ENCODE measurements around the gene ADCY3.

ADCY3 gene

DNA sequence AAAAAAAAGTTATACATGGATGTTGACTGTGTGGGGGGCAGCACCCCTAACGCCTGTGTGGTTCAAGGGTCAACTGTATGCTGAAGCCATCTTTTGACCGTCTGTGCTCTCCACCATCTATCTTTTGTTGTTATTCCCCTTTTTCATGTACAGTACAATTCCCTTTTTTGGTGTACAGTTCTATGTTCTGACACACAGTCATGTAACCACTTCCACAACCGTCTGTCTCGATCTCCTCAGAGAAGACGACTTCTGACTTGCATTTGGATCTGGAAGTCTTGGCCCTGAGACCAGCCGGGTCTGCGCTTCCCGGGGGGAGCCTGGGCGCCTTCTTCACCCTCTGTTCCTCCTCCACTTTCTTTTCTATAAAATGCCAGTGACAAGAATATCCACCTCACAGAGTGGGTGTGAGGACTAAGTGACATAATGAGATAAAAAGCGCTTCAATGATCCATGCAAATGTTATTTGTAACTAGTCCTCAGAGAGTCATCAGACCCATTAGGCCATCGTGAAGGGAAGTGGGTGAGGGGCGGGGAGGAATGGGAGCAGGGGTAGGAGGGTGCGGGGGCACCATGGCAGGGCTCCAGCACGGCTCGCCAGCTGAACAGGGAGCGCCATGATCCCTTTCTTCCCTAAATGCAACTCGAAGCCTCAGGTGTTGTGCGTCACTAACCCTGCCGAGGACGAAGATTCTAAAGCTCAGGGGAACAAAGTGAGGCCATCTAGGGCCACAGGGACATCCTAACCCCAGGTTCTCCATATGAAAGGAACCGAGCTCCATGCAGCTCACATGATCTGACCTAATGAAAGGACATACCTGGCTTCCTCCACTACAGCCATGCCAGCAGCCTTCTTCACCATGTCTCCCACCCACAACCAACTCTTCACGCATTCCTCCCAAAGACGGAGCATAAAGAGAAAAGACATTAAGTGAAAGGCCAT, 16.6 kb downstream of the ADCY3 start:
- no peak for DNase-seq (ENCODE audit: low read depth in 3 of 3)

- DNase-seq (ENCODE audit: low read depth in 3 of 3): no peak
Measured at GRCh38 chr2:24899361-24899910, 20.6 kb downstream of the ADCY3 start.

DNA sequence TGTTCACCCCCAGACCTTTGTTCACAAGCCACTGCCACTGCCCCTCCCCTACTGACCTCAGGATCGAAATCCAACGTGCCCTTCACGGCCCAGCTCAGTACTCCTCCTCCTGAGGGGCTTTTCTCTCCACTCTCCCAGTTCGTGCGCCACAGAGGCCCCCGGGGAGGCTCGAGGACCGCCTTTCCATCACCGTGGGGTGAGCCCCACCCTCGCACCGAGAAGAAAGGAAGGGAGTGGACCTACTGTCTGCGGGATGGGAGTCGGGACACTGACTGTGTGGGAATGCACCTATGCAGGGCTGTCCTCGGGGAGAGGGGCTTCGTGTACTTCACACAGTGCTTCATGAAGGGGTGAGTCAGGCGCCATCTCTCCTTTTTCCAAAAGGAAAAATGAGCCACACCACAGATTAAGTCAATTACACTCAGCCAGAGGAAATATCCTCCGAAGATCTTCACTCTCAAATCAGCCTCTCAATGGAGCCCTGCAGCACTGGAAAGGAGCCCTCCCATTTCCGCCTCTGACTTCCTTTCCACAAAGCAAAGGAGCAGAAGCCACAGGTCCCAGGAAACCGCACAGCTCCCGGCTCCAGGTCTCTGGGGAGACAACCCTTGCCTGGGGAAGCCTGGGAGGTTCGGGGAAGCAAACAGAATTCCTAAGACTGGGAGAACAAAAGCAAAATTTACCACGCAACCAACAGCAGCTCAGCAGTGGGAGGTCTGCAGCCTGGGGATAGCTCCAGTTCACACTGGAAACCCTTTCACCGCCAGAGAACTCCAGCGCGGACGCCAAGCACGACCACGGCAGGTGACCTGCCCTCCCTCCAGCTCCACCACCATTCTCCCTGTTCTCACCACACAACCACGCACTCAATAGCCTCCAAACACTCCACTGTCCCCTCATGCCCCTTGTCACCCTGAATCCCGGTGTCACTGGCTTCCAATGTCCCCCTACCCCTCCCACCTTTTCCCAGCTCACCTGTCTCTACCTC, 21.6 kb downstream of the ADCY3 start:
- DNase-seq (ENCODE audit: low read depth in 3 of 3): no peak

DNA sequence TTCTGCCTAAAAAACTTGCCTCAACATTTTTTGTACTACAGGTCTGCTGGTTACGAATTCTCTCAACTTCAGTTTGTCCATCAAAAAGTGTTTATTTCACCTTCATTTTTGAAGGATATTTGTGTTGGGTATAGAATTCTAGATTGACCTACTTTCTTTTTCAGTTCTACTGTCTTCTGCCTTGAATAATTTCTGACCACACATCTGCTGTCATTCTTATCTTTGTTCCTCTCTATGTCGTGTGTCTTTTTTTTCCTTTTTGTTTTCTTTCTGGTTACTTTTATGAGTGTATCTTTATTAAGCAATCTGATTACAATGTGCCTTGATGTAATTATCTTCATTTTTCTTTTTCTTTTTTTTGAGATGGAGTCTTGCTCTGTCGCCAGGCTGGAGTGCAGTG, 25.3 kb downstream of the ADCY3 start:
- no peak for DNase-seq (ENCODE audit: low read depth in 3 of 3)

DNA sequence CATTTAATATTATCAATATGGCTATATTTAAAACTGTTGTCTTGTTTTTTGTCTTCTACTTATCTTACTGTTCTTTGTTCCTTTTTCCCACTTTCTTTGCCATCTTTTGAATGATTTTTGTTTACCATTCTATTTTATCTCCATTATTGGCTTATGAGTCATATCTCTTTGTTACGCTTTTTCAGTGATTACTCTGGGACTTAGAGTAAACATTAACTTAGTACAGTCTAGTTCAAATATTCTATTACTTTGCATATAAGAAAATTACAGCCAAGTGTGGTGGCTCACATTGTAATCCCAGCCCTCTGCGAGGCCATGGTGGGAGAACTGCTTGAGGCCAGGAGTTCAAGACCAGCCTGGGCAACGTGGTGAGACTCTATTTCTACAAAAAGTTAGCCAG, 26.1 kb downstream of the ADCY3 start:
- DNase-seq (ENCODE audit: low read depth in 3 of 3): no peak

DNA sequence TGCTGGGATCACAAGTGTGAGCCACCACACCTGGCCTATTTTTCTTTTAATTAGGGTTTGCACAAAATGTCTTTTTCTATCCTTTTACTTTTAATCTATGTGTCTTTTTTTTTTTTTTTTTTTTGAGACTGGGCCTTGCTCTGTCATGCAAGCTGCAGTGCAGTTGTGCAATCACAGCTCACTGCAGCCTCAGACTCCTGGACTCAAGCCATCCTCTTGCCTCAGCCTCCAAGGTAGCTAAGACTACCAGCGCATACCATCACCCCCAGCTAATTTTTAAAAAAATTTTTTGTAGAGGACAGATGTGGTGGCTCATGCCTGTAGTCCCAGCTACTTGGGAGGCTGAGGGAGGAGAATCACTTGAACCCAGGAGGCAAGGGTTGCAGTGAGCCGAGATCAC, 27.1 kb downstream of the ADCY3 start:
- DNase-seq (ENCODE audit: low read depth in 3 of 3): no peak

- no peak for DNase-seq (ENCODE audit: low read depth in 3 of 3)
Measured at GRCh38 chr2:24891201-24891600, 28.8 kb downstream of the ADCY3 start.

DNA sequence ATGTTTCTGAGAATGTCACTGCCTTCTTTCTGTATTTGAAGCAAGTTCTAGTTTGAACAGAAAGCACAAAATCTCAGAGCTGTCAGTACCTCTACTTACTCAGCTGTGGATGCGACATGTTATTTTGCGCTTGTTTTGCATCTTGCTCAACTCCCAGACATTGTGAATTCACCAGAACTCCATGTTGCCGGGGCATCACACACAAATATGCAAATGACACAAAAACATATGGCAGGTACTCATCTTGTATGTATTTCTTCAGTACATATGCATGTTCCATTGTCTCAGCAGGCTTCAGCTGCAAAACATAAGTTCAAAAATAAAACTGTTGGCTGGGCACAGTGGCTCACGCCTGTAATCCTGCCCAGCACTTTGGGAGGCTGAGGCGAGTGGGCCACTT, 30.8 kb downstream of the ADCY3 start:
- DNase-seq (ENCODE audit: low read depth in 3 of 3): no peak

DNA sequence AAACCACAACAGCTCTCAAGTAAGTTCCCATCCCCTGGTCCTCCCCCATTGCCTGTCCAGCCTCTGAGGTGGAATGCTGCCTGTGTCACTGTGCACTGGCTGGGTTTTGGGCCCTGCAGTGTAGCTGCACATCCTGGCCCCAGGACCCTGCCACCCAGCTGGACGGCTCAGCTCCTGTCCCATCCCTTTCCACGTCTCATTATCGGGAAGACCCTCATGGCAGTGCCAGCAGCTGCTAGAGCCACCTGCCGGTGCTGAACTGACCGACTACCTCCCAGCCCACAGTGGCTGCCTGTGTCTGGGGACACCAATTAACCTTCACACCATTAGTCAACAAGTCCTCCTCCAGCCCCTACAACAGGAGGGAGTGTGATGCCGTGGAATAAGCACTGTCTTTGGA, 31.9 kb downstream of the ADCY3 start:
- no peak for DNase-seq (ENCODE audit: low read depth in 3 of 3)

DNA sequence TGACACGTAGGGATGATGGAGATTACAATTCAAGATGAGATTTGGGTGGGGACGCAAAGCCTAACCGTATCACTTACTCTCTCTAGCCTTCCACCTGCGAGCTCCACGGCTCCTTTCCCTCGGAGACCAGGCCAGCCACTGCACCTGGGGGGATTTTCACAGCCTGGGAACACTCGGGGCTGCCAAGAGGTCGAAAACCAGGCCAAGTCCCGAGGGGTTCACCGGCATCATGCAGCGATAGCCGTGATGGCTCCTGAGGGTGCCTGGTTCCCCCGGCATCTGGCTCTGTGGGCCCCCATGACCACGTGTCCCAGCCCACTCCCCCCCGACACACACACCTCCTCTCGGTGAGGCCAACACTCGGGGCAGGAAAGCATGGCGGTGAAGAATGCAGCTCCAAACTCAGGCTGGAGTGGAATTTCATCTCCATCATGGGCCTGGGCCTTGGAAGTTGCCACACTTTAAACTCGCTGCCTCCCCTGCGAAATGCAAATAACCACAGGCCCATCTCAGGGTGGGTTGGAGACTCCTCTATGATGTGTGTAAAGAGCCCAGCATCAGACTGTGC, 32.6 kb downstream of the ADCY3 start:
- DNase-seq (ENCODE audit: low read depth in 3 of 3): no peak

DNA sequence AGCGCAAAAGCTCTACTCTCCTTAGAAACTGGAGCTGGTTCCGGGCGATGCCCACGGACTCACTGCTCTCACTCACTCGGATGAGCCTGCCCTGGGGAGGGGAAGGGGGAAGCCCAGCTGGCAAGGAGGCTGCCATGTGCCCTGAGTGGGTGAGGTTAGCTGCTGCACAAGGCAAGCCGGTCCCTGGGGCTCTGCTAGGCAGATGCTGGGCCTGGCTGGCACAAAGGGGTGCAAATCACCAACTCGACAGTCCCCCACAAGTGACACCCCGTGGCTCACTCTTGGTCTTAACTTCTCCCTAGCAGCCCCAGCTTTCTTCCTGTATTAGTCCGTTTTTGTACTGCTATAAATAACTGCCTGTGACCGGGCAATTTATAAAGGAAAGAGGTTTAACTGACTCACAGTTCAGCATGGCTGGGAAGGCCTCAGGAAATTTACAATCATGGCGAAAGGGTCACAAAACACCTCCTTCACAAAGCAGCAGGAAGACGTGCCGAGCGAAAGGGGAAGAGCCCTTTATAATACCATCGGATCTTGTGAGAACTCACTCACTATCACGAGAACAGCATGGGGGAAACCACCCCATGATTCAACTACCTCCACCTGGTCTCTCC, 33.2 kb downstream of the ADCY3 start:
- no peak for DNase-seq (ENCODE audit: low read depth in 3 of 3)

- no peak for DNase-seq (ENCODE audit: low read depth in 3 of 3)
Measured at GRCh38 chr2:24886126-24886501, 33.9 kb downstream of the ADCY3 start.

DNA sequence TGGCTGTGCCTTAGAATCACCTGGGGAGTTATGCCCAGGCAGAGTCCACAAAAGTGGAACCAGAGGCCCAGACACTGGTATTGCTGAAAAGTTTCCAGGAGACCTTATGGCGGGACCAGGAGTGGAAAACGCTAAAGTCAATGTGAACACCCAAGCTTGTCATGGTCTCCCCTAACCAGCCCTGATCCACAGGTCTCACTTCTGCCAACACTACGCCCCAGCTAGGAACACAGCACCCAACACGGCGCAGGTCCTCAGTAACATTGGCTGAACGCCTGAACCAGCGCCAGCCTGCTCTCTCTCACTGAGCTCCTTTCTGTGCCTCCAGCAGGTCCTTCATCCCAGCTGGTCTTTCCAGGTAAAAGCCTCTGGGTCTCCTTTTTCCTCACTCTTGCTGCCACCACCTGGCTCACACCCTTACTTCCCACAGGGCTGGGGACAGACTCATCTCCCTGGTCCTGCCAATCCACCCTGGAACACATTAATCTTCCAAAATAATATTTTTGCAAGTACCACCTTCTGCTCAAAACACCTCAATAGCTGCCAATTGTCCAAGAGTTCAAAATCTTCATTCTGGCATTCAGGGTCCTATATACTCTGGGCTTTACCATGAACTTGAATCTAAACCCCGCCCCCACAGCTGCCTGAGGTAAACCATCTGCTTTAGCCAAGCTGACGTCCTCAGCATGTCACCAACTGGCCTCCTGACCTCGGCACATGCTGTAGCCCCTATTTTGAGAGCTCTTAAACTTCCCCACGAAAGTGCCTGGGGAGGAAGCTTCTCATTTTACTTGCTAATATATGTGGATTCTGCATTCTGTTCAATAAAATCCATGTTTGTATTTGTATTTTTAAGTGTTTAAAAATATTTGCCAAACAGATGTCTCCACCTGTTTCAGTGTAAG, 34.6 kb downstream of the ADCY3 start:
- no peak for DNase-seq (ENCODE audit: low read depth in 3 of 3)

GRCh38 chr2:24883946-24884345, 36.1 kb downstream of the ADCY3 start:
- DNase-seq (ENCODE audit: low read depth in 3 of 3): no peak

DNA sequence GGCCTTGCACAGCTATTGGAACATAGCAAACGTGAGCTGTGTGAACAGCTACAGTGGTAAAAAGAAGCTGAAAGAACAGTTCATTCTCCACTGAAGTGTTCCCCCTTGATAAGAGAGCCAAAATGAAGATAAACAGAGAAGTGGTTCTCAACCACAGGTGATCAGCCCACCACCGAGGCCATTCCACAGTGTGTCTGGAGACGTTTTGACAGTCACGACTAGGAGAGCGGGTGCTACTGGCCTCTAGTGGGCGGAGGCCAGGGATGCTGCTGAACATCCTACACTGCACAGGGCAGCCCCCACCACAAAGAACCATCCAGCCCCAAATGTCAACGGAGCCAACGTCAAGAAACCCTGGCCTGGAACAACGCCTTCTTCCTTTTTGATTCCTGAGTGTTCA, 38.4 kb downstream of the ADCY3 start:
- DNase-seq (ENCODE audit: low read depth in 3 of 3): no peak

- no peak for DNase-seq (ENCODE audit: low read depth in 3 of 3)
Measured at GRCh38 chr2:24881158-24881557, 38.9 kb downstream of the ADCY3 start.

DNA sequence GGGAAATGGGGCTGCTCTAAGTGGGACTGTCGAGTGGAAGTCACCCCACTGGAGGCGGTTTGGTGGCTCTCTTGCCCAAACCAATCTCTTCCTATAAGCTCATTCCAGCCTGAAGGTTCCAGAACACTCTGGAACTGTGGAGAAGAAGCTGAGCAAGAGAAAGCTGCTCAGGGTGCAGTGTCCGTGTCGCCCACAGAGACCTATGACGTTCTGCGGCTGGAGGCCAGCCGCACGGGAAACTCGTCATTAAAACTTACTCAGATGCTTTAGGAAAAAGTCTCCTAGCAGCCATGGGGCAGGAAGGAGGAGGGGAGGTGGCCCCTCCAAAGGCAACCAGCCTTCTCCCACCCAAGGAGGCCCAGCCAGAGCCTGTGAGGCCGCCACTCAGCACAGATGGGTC, 41.7 kb downstream of the ADCY3 start:
- DNase-seq (ENCODE audit: low read depth in 3 of 3): no peak

DNA sequence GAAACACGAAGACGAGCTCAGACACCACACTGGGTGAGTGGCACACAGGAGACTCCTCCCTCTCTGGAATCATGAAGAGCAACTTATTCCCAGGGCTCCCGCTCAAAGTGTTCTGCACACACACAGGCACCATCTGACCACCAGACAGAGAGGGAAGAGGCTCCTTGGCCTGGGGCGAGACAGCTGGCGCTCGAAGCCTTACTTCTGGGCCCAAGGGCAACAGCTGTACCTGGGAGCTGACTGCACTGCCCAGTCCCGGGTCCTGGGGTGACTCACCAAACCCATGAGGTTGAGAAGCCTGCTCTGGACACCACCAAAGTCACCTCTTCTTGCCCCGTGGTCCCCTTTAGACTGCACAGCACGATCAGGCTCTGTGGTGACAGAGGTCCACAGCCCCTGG, 42.4 kb downstream of the ADCY3 start:
- no peak for DNase-seq (ENCODE audit: low read depth in 3 of 3)

DNA sequence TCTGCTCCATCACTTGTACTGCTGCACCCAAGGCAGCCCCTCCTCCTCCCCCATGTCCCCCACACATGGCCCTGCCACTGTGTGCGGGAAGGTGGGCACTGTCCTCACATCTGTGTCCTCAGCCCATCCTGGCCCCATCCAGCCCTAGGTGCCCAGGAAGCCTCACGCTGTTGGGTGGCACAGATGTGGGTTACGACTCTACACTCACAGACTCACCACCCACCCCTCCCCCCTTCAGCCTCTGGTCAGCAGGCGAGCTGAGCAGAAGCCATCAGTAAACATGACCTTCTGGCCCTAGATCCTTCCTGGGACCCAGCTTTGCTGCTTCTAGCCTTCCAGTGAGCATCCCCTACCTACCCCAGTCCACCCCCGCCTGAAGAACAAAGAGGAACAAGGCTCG, 43.0 kb downstream of the ADCY3 start:
- no peak for DNase-seq (ENCODE audit: low read depth in 3 of 3)

DNA sequence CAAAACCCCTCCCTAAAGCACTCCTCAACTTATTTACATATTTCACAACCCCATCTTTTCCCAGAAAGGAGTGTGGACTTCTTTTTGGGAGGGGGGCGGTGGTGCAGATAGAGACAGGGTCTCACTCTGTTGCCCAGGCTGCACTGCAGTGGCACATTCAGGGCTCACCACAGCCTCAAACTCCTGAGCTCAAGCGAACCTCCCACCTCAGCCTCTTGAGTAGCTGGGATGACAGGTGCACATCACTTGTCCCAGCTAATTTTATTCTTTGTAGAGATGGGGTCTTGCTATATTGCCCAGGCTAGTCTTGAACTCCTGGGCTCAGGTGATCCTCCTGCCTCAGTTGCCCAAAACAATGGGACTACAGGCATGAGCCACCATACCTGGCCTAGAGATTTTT, 44.1 kb downstream of the ADCY3 start:
- no peak for DNase-seq (ENCODE audit: low read depth in 3 of 3)

GRCh38 chr2:24875272-24875671, 44.8 kb downstream of the ADCY3 start:
- no peak for DNase-seq (ENCODE audit: low read depth in 3 of 3)
